Loucy (cell line): ENCODE results near the gene EFHC2.

Experiments used
- H2AFZ ChIP-seq: fragments of 200-600 bp; sonication (generic); 2 replicates; pipeline ENCODE4 v1.6.0; 2016; ENCODE audit warnings: antibody characterized with exemption, mild to moderate bottlenecking, low read length, moderate library complexity
- H3F3A ChIP-seq: fragments of 200-600 bp; 2 replicates; pipeline ENCODE4 v1.6.0; 2016; ENCODE audit warnings: antibody characterized with exemption, low read depth, mild to moderate bottlenecking
- H3K27me3 ChIP-seq: fragments of 200-600 bp; sonication (generic); 2 replicates; pipeline ENCODE4 v1.6.1; 2014; ENCODE audit warnings: low read length, mild to moderate bottlenecking; ENCODE audit not compliant: insufficient read depth, poor library complexity, severe bottlenecking
- H3K36me3 ChIP-seq: fragments of 200-600 bp; sonication (generic); 2 replicates; pipeline ENCODE4 v1.6.1; 2016; ENCODE audit warnings: low read length; ENCODE audit not compliant: insufficient read depth
- H3K4me1 ChIP-seq: fragments of 200-600 bp; sonication (generic); 2 replicates; pipeline ENCODE4 v1.5.1; 2014; ENCODE audit warnings: low read length, mild to moderate bottlenecking; ENCODE audit not compliant: insufficient read depth, poor library complexity, severe bottlenecking
- H3K4me2 ChIP-seq: fragments of 200-600 bp; sonication (generic); 2 replicates; pipeline ENCODE4 v1.6.0; 2014; ENCODE audit warnings: antibody characterized with exemption, low read length, low read depth, mild to moderate bottlenecking; ENCODE audit not compliant: poor library complexity, severe bottlenecking
- H3K4me3 ChIP-seq: fragments of 200-600 bp; sonication (generic); 2 replicates; pipeline ENCODE4 v1.5.1; 2014; ENCODE audit warnings: low read length, mild to moderate bottlenecking, mixed read lengths; ENCODE audit not compliant: poor library complexity, severe bottlenecking
- H3K79me2 ChIP-seq: fragments of 200-600 bp; sonication (generic); 2 replicates; pipeline ENCODE4 v1.6.1; 2014; ENCODE audit warnings: low read length; ENCODE audit not compliant: insufficient read depth
- H3K9ac ChIP-seq: fragments of 200-600 bp; sonication (generic); 2 replicates; pipeline ENCODE4 v1.6.0; 2014; ENCODE audit warnings: mild to moderate bottlenecking, low read depth, low read length, moderate library complexity; ENCODE audit not compliant: poor library complexity, severe bottlenecking
- H3K9me2 ChIP-seq: fragments of 200-600 bp; sonication (generic); replicated peaks from 2 replicates; pipeline ENCODE4 v1.6.1; 2016; ENCODE audit warnings: low read depth, low read length, mixed read lengths
- H3K9me3 ChIP-seq: fragments of 200-600 bp; sonication (generic); 2 replicates; pipeline ENCODE4 v1.6.1; 2014; ENCODE audit warnings: mild to moderate bottlenecking, antibody characterized with exemption, low read length, low read depth; ENCODE audit not compliant: insufficient read depth
- H4K20me1 ChIP-seq: fragments of 200-600 bp; sonication (generic); 2 replicates; pipeline ENCODE4 v1.6.0; 2014; ENCODE audit warnings: antibody characterized with exemption, low read length, mild to moderate bottlenecking; ENCODE audit not compliant: insufficient read depth, poor library complexity, severe bottlenecking
- EZH2phosphoT487 ChIP-seq: fragments of 200-600 bp; IDR thresholded peaks from 2 replicates; pipeline ENCODE4 v1.6.1; 2018; ENCODE audit warnings: antibody characterized with exemption, mild to moderate bottlenecking, moderate library complexity, borderline replicate concordance
- TF ChIP-seq, protein P1 (sequence below): fragments of 200-600 bp; sonication (generic); conservative IDR thresholded peaks from 2 replicates; pipeline ENCODE4 v1.5.1; 2014; ENCODE audit warnings: mild to moderate bottlenecking, antibody characterized with exemption, low read length

EFHC2 gene

DNA sequence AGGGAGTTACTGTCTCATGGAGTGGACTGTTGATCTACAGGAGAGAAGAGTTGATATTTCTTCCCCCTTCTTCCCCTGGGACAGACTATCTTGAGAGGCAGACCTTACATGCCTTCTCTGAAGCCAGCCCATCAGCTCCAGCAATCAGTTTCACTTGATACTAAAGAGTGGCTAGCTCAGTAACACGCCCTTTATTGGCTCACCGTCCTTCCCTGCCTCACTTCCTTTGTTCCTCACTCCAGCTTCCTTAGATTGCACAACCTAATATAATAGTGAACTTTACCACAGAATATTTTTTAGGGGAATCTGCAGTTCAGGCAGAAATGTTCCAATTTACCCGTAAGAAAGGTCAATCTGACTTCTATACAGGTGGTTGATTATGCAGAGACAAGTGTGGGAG is 242.2 kb downstream of the EFHC2 start:
- no peaks in the 10 kb centered on the region for H3K36me3 ChIP-seq
- H3F3A ChIP-seq, result no peaks in the 10 kb centered on the region
- H3K27me3 ChIP-seq, result no peaks in the 10 kb centered on the region
- H3K9me3 ChIP-seq, result no peaks in the 10 kb centered on the region
- H3K79me2 ChIP-seq, result no peaks in the 10 kb centered on the region
- no peaks in the 10 kb centered on the region for H3K9me2 ChIP-seq
- no peak overlapping the region for H2AFZ ChIP-seq
- H4K20me1 ChIP-seq, result no peaks in the 10 kb centered on the region
- TF ChIP-seq, protein P1, sequence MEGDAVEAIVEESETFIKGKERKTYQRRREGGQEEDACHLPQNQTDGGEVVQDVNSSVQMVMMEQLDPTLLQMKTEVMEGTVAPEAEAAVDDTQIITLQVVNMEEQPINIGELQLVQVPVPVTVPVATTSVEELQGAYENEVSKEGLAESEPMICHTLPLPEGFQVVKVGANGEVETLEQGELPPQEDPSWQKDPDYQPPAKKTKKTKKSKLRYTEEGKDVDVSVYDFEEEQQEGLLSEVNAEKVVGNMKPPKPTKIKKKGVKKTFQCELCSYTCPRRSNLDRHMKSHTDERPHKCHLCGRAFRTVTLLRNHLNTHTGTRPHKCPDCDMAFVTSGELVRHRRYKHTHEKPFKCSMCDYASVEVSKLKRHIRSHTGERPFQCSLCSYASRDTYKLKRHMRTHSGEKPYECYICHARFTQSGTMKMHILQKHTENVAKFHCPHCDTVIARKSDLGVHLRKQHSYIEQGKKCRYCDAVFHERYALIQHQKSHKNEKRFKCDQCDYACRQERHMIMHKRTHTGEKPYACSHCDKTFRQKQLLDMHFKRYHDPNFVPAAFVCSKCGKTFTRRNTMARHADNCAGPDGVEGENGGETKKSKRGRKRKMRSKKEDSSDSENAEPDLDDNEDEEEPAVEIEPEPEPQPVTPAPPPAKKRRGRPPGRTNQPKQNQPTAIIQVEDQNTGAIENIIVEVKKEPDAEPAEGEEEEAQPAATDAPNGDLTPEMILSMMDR, result no peak
- H3K4me2 ChIP-seq, result no peak overlapping the region
- H3K4me3 ChIP-seq, result no peak overlapping the region
- H3K4me1 ChIP-seq, result no peaks in the 10 kb centered on the region
- no peak overlapping the region for H3K9ac ChIP-seq

DNA sequence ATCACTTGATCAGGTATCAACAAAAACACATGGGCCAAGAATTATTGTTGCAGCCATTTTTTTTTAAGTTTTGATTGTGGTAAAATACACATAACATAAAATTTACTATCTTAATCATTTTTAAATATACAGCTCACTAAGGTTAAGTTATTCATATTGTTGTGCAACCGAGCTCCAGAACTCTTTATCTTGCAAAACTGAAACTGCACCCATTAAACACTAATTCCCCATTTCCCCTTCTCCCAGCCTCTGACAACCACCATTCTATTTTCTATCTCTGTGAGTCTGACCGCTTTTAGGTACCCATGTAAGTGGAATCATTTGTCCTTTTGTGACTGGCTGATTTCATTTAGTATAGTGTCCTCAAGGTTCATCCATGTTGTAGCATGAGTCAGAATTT is 244.1 kb downstream of the EFHC2 start:
- no peak overlapping the region for H2AFZ ChIP-seq

More for the DNA sequence above, 244.1 kb downstream of the EFHC2 start:
- Histone ChIP-seq H3K79me2 (no peaks in the 10 kb centered on the region), H3K9ac (no peak overlapping the region), H3F3A (no peaks in the 10 kb centered on the region), H3K4me3 (no peak overlapping the region), H3K27me3 (no peaks in the 10 kb centered on the region), H3K36me3 (no peaks in the 10 kb centered on the region), H3K4me2 (no peak overlapping the region), H3K9me3 (no peaks in the 10 kb centered on the region), H3K4me1 (no peaks in the 10 kb centered on the region), H3K9me2 (no peaks in the 10 kb centered on the region), H4K20me1 (no peaks in the 10 kb centered on the region)
- TF ChIP-seq, protein P1, result no peak
- no peak for TF ChIP-seq EZH2phosphoT487
